HEK293 (cell line): ENCODE data around the gene PRPH.

Experiments
- KLF9 ChIP-seq: fragments of 450-650 bp; formaldehyde crosslinking; IDR thresholded peaks from 2 replicates; pipeline ENCODE4 v1.5.1; 2016; ENCODE audit warnings: missing biosample characterization, missing genetic modification characterization, low read depth
- PRDM1 ChIP-seq: fragments of 450-650 bp; formaldehyde crosslinking; IDR thresholded peaks from 2 replicates; pipeline ENCODE4; 2016; ENCODE audit warnings: missing biosample characterization, missing genetic modification characterization
- REPIN1 ChIP-seq: fragments of 450-650 bp; formaldehyde crosslinking; IDR thresholded peaks from 2 replicates; pipeline ENCODE4 v1.5.1; 2017; ENCODE audit warnings: missing biosample characterization, missing genetic modification characterization, low read depth
- SP3 ChIP-seq: fragments of 450-650 bp; formaldehyde crosslinking; IDR thresholded peaks from 2 replicates; pipeline ENCODE4 v1.5.1; 2016; ENCODE audit warnings: missing biosample characterization, missing genetic modification characterization
- ZBTB11 ChIP-seq: fragments of 450-650 bp; formaldehyde crosslinking; conservative IDR thresholded peaks from 2 replicates; pipeline ENCODE4 v1.5.1; 2016; ENCODE audit warnings: low read depth, missing biosample characterization, missing genetic modification characterization
- ZBTB17 ChIP-seq: fragments of 450-650 bp; formaldehyde crosslinking; IDR thresholded peaks from 2 replicates; pipeline ENCODE4 v1.5.1; 2016; ENCODE audit warnings: missing biosample characterization, missing genetic modification characterization
- ZBTB49 ChIP-seq: fragments of 450-650 bp; formaldehyde crosslinking; IDR thresholded peaks from 2 replicates; pipeline ENCODE4 v1.5.1; 2016; ENCODE audit warnings: missing biosample characterization, missing genetic modification characterization, low read depth
- ZBTB8A ChIP-seq: fragments of 450-650 bp; formaldehyde crosslinking; IDR thresholded peaks from 2 replicates; pipeline ENCODE4 v1.5.1; 2016; ENCODE audit warnings: missing biosample characterization, missing genetic modification characterization
- ZEB2 ChIP-seq: fragments of 450-650 bp; formaldehyde crosslinking; IDR thresholded peaks from 2 replicates; pipeline ENCODE4 v1.5.1; 2016; ENCODE audit warnings: missing biosample characterization, missing genetic modification characterization
- ZFP3 ChIP-seq: fragments of 450-650 bp; formaldehyde crosslinking; IDR thresholded peaks from 2 replicates; pipeline ENCODE4 v1.5.1; 2016; ENCODE audit warnings: low read depth, missing biosample characterization, missing genetic modification characterization
- ZFP37 ChIP-seq: fragments of 450-650 bp; formaldehyde crosslinking; IDR thresholded peaks from 2 replicates; pipeline ENCODE4 v1.5.1; 2016; ENCODE audit warnings: missing biosample characterization, missing genetic modification characterization
- ZNF10 ChIP-seq: fragments of 450-650 bp; formaldehyde crosslinking; IDR thresholded peaks from 2 replicates; pipeline ENCODE4 v1.5.1; 2017; ENCODE audit warnings: missing biosample characterization, missing genetic modification characterization
- ZNF121 ChIP-seq: fragments of 450-650 bp; formaldehyde crosslinking; IDR thresholded peaks from 2 replicates; pipeline ENCODE4 v1.5.1; 2016; ENCODE audit warnings: missing biosample characterization, missing genetic modification characterization
- ZNF133 ChIP-seq: fragments of 450-650 bp; formaldehyde crosslinking; IDR thresholded peaks from 2 replicates; pipeline ENCODE4 v1.5.1; 2016; ENCODE audit warnings: missing biosample characterization, missing genetic modification characterization
- ZNF146 ChIP-seq: fragments of 450-650 bp; formaldehyde crosslinking; IDR thresholded peaks from 2 replicates; pipeline ENCODE4 v1.5.1; 2016; ENCODE audit warnings: missing biosample characterization, missing genetic modification characterization
- ZNF157 ChIP-seq: fragments of 450-650 bp; formaldehyde crosslinking; IDR thresholded peaks from 2 replicates; pipeline ENCODE4 v1.5.1; 2016; ENCODE audit warnings: missing biosample characterization, missing genetic modification characterization
- ZNF18 ChIP-seq: fragments of 450-650 bp; formaldehyde crosslinking; IDR thresholded peaks from 2 replicates; pipeline ENCODE4 v1.5.1; 2016; ENCODE audit warnings: missing biosample characterization, missing genetic modification characterization
- ZNF221 ChIP-seq: fragments of 450-650 bp; formaldehyde crosslinking; IDR thresholded peaks from 2 replicates; pipeline ENCODE4 v1.5.1; 2017; ENCODE audit warnings: missing biosample characterization, missing genetic modification characterization, borderline replicate concordance
- ZNF280C ChIP-seq: fragments of 450-650 bp; formaldehyde crosslinking; IDR thresholded peaks from 2 replicates; pipeline ENCODE4 v1.5.1; 2016; ENCODE audit warnings: missing biosample characterization, missing genetic modification characterization
- ZNF292 ChIP-seq: fragments of 450-650 bp; formaldehyde crosslinking; IDR thresholded peaks from 2 replicates; pipeline ENCODE4 v1.5.1; 2016; ENCODE audit warnings: low read depth, missing biosample characterization, missing genetic modification characterization, borderline replicate concordance
- ZNF404 ChIP-seq: fragments of 450-650 bp; formaldehyde crosslinking; IDR thresholded peaks from 2 replicates; pipeline ENCODE4 v1.5.1; 2017; ENCODE audit warnings: missing biosample characterization, missing genetic modification characterization
- ZNF518A ChIP-seq: fragments of 450-650 bp; formaldehyde crosslinking; conservative IDR thresholded peaks from 2 replicates; pipeline ENCODE4 v1.5.1; 2016; ENCODE audit warnings: low read depth, missing biosample characterization, missing genetic modification characterization
- ZNF530 ChIP-seq: fragments of 450-650 bp; formaldehyde crosslinking; IDR thresholded peaks from 2 replicates; pipeline ENCODE4 v1.5.1; 2016; ENCODE audit warnings: low read depth, missing biosample characterization, missing genetic modification characterization
- ZNF701 ChIP-seq: fragments of 450-650 bp; formaldehyde crosslinking; IDR thresholded peaks from 2 replicates; pipeline ENCODE4 v1.5.1; 2016; ENCODE audit warnings: missing biosample characterization, missing genetic modification characterization
- ZNF792 ChIP-seq: fragments of 450-650 bp; formaldehyde crosslinking; IDR thresholded peaks from 2 replicates; pipeline ENCODE4 v1.5.1; 2016; ENCODE audit warnings: missing biosample characterization, missing genetic modification characterization

The PRPH gene

GRCh38 chr12:49336645-49337584, 42.0 kb downstream of the PRPH start, which contains the start of gene C1QL4 (continued):
- no peak for TF ChIP-seq ZBTB11 (tag by site-specific recombination)
- no peak for TF ChIP-seq PRDM1 (tag by site-specific recombination)
- TF ChIP-seq ZNF280C (tag by site-specific recombination), result no peak
- TF ChIP-seq ZNF121 (tag by site-specific recombination), result no peak
- 0 out of 2 replicates have a peak, but pooled peaks have one; percentile 49 for TF ChIP-seq ZNF10 (tag by site-specific recombination)
- TF ChIP-seq KLF9 (tag by site-specific recombination), result peak; percentile 94
- TF ChIP-seq ZNF530 (tag by site-specific recombination), result no peak
- TF ChIP-seq ZFP37 (tag by site-specific recombination), result 0 out of 2 replicates have a peak, but pooled peaks have one; percentile 60
- TF ChIP-seq ZEB2 (tag by site-specific recombination), result peak; percentile 60; the same call in 1 of the 2 replicates
- TF ChIP-seq ZNF518A, result no peak
- TF ChIP-seq ZNF133 (tag by site-specific recombination), result no peak
- no peak for TF ChIP-seq ZNF146 (tag by site-specific recombination)
- peak; percentile 63 for TF ChIP-seq ZBTB8A (tag by site-specific recombination)
- TF ChIP-seq ZNF792 (tag by site-specific recombination), result no peak
- peak; percentile 76 for TF ChIP-seq SP3 (tag by site-specific recombination)
- TF ChIP-seq ZNF292 (tag by site-specific recombination), result no peak
- no peak; the same call in 1 of the 2 replicates for TF ChIP-seq ZBTB17
- no peak for TF ChIP-seq ZNF18
- TF ChIP-seq ZNF157, result no peak
- no peak for TF ChIP-seq REPIN1 (tag by site-specific recombination)
- TF ChIP-seq ZFP3 (tag by site-specific recombination), result no peak
- no peak for TF ChIP-seq ZNF221 (tag by site-specific recombination)
- no peak for TF ChIP-seq ZNF404 (tag by site-specific recombination)
- TF ChIP-seq ZNF701 (tag by site-specific recombination), result no peak
- no peak for TF ChIP-seq ZBTB49 (tag by site-specific recombination)
